Activated effector memory CD4-positive, alpha-beta T cell treated with anti-CD3 and anti-CD28 coated beads, Interleukin-2, amount 50 U/mL, for 16 hours (primary cell): Measurements from ENCODE around the gene SAE1.

Experiments used
- DNase-seq: peaks from one replicate; pipeline ENCODE4 v3.0.0-alpha.2; 2020

SAE1 gene

DNA sequence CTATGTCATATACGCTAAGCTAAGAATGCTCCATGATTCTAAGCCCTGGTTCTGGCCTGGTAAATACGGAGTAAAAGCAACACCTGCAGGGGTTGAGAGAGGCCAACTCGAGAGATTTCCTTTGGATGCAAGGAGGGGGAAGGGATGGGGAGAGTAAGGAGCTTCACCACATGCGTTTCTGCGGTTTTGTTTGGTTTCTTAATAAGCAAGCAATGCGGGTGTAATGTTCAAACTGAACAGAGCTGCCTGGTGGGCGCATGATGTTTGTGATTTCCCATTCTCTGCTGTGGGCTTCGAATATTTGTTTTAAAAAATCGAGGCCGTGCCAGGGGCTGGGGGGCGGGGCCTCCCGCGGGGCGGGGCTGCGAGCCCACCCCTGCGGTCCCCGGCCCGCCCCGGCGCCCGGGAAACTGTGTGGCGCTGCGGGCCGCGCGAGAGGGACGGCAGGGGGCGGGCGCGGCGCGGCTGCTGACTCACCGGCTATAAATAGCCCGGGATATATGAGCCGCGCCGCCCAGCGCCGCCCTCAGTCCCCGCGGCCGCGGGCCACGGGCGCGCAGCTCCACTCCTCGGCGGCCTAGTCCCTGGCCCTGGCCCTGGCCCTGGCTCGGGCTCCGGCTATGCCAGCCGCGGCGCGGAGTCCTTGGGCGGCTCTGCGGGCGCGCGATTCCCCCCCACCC lies 95.3 kb downstream of the SAE1 start:
- peak; percentile 95 for DNase-seq

DNA sequence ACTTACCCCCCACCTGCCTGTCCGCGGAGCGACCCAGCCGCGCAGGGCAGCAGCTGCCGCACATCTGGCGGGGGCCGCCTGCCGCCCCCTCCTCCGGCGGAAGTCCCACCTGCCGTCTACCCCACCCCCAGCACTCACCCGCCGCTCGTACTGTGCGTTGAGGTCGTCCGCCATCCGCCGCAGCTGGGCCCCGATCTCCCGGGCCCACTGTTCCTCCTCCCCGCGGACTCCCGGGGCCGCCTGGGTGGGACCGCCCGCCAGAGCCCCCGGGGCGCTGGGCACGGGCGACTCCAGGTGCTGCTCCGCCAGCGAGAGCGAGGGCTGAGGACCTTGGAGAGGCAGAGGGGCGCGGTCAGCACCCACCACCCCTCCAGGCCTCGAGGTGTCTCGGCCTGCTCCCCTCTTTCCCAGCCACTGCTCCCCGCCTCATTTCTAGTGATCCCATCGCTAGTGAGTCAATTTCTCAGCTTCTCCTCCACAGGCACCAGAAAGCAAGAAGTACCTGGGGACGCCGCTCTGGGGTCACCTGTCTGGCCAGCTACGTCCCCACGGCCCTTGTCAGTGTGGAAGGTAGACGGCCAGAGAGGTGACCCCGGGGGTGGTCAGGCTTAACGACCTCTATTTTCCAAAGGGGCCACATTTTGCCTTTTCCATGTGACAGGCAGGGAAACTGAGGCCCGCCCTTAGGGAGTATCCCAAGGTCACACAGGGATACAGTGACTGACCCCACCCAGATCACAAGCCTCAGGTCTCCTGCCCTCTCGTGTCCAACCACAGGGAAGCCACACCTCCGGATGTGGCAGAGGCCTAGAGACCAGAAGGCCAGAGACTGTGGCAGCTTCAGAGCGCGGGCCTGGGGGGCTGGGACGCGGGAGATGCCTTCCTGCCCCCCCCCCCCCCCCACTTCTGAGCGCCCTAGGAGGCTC lies 96.1 kb downstream of the SAE1 start:
- peak; percentile 81 for DNase-seq

DNA sequence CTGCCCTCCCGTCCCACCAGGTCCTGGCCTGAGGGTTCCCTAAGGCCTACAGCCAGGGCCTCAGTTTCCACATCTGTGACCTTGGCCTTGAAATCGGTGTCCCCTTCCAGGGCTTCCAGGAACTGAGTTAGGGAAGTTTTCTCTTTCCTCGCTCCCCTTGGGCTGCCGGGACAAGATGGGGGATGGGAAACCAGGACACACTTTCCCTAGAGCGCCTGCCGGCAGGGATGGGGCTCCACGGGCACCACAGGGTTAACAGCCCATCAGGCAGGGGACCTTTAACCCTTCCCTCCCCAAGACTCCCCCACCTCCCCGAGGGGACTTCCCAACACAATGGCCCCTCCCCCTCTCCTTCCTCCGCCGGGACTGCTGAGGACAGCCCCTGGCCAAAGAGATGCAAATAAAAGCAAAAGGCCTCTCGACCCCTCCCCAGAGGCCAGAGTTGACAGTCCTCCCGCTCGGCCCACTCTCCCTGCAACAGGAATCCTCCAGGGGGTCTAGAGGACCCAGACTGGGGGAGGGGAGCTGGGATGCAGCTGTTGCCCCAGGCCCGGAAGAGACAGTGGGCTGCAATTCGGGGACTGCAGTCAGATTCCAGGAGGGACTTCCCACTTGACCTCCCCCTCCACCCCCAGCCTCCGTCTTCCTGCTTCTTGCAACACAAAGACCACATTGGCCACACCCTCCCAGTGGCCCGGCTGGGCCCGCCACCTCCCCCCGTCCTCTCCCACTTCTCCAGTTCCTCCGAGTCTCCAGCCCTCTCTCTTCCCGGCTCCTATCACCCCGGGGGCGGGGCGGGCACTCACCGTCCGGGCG lies 96.9 kb downstream of the SAE1 start:
- DNase-seq, result peak; percentile 80

DNA sequence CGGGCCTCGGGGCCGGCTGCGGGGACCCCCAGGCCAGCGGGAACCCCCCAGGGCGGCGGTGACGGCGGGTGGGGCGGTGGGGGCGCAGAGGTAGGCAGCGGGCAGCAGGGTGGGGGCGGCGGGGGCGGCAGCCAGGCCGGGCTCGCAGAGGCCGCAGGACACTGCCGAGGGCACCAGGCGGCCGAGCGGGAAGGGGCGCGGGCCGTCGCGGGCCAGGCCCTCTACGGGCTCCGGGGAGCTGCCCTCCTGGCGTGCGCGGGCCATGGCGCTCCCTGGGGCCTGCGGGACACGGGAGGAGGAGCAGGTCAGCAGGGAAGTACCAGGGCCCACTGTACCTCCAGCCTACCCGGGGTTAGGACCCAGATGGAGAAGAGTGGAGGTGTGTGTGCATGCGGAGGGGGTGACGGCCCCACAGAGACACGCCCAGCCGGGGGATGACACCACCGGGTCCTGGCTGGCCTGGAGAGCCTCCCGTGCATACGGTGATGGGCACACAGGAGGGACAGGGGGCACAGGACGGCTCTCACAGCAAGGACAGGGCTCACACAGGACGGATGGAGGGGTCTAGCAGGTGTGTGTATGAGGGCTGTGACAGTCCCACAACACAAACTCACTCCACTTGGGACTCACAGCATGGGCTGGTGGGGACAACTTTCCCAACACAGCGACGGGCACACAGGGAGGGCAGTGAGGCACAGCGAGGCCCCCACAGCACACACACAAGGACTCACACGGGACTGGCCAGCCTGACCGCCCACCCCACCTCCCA lies 97.7 kb downstream of the SAE1 start:
- DNase-seq, result peak; percentile 83

DNA sequence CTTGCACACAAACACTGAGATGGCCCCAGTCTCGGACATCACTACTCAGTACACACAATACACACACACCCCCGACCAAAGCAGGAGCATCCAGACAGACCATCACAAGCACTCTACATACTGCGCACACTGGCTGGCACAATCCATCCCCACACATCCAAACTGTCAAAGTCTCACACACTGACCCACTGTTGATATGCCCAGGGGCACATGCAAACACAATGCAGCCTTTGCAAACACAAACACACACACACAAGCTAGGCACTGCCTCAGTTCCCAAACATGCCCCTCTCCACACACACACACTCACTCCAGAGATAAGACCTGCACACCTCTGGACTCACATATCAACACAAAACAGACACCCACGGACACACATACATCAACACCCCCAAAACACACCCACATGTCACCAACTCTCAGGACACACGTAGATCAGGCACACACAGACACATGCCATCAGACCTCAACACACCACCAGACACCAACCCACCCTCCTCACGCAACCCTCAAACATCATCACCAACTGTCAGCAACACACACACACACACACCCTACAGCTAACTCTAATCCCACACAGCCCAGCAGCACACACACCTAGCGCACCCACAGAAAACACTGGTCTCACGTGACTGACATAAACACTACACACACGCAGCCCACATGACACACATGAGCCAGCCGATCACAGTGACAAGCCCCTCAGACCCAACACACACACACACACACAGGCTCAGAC lies 98.5 kb downstream of the SAE1 start:
- peak; percentile 75 for DNase-seq

DNA sequence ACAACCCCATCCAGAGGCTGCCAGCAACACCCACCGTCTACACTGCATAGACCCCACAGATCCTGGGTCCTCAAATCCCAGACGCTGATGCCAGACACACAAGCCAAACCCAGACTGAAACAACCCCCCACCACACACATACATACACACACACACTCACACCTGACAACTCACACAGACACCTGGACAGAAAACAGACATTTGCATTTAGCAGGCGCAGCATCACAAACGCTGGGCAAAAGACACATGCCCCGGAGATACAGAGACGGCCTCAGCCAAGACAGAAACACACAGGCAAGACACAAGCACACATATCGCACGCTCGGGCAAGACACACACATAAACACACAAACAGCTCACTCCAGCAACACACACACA lies 99.0 kb downstream of the SAE1 start:
- peak; percentile 72 for DNase-seq

DNA sequence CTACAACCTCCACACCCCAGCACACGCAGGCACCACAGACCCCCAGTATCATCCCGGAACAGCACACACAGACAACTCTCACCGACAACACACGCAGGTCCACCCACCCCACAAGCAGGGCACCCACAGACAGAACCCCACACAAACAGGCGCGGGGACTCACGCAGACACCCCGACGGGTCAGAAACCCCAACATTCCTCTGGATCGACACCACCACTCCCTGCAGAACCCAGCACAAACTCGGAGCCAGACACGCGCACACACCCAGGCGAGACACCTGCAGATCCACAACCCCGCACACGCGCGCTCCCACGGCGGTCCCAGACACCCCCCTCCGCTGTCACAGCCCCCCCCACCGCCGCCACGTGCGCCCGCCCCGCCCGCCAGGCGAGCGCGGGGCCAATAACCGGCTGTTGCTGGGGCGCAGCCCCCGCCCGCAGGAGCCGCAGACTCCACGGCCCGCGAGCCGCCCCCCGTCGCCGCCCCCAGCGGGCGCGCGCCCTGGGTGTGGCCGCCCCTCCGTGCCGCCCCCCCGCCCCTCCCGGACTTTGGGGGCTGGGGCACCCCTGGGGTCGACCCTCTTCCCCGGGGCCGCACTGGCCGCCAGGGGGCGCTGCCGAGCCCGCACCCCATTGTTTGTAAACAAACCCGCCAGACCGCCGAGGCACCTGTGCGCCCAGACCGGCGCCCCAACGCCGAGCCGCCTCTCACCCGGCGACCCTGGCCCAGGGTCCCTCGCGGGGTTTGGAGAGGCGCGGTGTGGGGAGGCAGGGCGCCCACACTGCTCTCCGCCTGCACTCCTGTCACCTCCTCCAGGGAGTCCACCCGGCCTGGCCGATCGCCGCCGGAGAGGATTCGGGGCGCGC lies 99.7 kb downstream of the SAE1 start:
- DNase-seq, result peak; percentile 94

DNA sequence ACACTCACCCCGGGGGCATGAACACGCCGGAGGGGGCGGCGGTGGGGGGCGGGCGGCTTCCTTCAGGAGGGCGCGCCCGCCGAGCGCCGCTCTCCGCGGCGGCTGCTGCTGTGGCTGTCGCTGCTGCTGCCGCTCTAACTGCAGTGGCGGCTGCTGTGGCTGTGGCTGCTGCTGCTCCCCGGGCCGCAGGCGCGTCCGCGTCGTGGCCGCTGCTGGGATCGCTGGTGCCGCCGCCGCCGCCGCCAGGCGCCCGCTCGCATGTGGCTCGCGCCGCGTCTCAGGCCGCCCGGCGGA lies 100.2 kb downstream of the SAE1 start, which contains the start of gene BBC3:
BBC3 (minus strand) TSS at position 279 of the 294 bp plus-strand sequence. CDS start 2,768 bp downstream, outside the sequence.
- no peak for DNase-seq

DNA sequence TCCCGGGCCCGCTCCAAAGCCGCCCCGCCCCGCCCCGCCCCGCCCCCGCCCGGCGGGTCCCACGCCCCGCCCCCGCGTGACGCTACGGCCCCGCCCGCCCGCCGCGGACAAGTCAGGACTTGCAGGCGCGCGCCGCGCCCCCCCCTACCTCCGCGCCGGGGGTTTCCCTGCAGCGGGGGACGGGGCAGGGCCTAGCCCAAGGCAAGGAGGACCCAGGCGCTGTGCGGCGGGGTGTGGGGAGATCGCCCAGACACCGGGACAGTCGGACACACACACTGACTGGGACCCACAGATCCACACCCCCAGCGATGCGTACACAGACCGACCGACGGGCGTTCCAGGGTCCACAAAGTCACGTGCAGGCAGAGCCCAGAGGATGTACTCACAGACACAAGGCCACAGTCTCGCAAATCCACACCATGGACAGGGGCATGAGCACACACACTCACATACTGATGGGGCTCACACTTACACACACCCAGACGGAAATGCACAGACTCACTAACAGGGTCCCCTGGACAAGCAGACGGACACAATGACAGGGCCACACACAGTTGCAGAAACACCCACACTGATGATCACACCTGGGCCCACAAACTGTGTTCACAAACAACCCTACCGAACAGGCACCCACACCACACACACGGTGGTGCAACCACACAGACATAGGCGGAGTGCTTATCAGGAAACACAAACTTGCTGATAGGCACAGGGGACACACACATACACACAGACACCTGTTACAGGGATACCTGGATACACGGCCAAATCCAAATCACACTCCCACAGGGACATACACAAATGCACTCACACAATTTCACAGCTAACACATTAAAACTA lies 100.8 kb downstream of the SAE1 start:
- peak; percentile 97 for DNase-seq

DNA sequence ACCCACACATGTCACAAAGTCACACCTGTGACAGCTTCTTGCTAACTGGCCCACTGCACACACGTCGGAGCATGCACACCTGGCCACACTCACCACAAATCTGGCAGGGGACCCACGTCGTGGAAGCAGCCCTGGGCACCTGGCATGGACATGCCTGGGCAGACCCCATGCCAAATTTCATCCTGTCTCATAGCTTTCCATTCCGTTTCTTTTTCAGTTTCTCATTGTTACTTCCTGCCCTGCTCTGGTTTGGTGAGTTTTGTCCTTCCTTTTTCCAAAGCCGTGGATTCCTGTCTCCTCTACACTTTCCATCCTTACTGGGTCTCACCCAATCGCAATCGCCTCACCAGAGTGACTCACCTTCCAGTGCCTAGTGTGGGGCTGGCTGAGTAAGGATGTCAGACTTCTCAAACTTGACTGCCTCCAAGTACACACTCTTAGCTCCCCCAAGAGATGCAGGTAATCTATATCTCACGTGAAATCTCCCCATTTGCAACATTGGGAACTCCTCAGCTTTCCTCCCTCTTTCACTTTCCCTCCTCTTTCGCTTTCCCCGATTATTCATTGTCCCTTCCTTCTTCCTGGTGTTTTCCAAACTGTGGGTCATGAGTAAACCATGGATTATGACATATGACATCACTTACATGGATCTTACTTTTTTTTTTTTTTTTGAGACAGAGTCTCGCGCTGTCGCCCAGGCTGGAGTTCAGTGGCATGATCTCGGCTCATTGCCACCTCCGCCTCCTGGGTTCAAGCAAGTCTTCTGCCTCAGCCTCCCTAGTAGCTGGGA lies 102.0 kb downstream of the SAE1 start:
- DNase-seq, result peak; percentile 70

DNA sequence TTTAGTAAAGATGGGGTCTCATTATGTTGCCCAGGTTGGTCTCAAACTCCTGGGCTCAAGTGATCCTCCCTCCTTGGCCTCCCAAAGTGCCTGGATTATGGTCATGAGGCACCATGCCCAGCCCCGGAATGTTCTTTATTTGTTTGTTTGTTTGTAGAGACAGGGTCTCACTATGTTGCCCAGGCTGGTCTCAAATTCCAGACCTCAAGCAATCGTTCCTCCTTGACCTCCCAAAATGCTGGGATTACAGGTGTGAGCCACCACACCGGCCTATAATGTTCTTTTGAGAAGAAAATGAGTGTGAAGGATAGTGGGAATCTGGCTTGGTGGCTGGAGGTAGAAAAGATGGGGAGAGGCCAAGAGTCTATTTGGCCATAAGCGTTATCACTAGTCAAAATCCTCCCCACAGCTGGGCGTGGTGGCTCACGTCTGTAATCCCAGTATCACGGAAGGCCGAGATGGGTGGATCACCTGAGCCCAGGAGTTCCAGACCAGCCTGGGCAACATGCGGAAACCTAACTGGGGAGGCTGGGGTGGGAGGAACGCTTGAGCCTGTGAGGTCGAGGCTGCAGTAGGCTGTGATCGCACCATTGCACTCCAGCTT lies 105.5 kb downstream of the SAE1 start:
- no peak for DNase-seq

DNA sequence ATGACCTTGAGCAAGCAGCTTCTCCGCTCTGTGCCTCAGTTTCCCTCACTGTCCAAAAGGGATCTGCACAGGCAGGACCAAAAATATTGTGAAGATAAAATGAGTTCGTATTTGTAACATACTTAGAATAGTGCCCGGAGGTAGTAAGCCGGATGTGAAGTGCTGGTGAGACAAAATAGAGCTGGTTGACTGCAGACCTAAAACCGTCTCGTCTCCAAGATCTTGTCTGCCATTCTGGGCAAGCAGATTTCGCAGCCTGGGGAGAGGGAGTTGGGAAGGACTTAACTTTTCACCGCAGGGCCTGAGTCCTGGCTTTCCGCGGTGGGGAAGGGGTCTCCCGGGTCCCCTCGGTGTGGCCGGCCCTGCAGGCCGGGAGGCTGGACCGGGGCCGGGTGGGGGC lies 108.5 kb downstream of the SAE1 start:
- no peak for DNase-seq

DNA sequence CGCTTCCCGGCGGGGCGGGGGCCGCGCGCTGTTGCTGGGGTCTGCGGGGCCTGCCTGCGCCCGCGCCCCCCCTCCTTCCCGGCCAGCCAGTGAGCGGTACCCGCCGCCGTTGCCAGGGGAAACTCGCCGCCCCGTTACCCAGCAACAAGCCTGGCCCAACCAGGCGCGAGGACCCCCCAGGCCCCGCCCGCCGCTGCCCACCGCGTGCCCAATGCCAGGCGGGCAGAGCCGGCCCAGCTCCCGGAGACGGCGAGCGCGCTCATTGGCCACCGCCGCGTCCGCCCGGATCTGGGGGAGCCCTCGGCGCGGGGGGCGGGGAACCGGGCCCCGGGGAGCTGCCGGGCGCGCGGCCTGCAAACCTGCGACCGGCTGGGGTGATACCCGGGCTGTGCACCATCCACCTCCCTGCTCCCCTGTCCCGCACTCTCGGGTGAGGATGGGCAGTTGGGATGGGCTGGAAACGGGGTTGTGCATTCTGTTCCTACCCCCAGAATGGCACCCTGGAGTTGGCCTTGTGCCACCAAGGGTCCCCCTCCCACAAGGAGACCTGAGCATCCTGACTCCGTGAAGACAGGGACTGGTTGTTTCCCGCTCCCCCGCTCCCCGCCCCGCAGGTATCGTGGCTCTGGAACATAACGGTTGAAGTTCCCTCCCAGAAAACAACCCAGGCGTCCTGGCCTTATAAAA lies 109.1 kb downstream of the SAE1 start:
- DNase-seq, result peak; percentile 88

DNA sequence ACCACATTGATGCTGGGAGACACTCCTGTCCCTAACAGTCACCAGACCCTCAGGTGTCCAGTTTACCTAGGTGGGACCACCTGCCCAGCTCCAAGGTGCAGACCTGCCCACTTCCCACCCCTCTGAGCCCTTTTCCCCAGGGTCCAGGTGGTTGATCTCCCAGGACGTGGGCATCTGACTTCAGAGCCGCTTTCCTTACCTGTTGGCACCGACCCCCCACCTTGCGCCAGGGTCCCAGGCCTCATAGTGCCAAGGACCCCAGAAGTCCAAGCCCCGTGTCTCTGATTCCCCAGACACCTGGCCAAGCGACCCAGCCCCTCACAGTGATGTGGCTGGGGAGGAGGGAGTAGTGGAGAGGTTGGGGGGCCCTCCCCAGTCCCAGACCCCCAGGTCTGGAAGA lies 109.9 kb downstream of the SAE1 start:
- no peak for DNase-seq

DNA sequence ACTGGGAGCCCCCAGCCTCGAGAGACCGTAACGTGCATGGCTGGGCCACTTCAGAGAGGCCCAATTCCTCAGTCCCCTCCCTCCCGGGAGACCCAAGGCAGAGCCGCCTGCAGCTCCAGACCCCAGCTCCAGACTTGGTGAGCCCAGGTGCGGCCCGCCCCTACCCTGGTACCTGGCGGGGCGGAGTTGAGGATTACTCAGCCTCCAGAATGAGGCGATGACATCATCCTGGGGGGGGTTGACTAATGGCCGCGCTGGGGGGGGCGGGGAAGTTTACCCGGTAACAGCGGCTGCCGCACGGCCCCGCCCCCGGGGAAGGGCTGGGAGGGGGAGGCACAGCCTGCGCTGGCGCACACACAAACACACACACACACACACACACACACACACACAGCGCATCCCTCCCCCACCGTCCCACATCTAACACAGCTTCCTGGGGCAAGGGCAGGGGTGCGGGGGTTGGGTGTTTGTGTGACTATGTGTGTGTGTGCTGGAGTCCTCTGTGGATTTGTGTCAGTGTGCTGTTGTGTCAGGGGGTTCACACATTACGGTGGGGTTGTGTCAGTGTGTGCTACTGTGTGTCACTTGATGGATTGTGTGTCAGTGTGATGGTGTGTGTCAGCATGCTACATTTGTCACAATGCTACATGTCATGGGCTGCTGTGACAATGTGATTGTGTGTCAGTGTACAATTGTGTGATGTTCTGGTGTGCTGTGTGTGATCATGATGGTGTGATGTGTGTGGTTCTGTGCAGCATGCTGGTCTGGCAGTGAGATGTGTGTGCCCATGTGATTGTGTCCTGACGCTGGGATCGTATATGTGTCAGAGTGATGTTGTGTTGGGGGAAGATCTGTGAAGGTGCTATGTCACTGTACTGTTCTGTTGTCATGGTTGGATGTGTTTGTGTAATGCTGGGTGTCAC lies 110.6 kb downstream of the SAE1 start:
- peak; percentile 94 for DNase-seq

DNA sequence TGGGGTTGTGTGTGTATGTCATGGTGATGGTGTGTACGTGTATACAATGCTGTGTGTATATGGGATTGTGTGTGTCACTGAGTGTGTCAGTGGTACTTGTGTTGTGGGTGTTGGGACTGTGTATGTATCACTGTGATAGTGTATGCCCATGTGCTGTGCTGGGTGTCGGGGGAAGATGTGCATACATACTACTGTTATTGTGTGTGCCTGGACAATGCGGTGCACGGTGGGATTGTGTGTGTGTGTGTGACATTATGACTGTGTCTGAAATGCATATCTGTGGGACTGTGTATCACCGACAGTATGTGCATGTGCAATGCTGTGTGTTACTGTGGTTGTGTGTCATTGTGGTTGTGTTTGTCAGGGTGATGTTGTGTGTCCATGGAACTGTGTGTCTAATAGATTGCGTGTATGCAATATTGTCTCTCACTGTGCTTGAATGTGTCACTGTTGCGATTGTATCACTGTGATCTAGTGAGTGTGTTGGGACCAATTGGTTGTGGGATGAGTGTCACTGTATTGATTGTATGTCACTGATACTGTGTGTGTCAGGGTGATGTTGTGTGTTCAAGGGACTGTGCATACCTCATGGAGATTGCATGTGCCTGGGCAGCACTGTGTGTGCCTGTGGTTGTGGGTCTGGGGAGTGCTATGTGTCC lies 111.4 kb downstream of the SAE1 start:
- DNase-seq, result no peak
